HL-60 (cell line): ENCODE measurements around the gene BCAN.

Experiments used
- CTCF ChIP-seq: IDR thresholded peaks from one replicate; pipeline ENCODE4 v1.5.1; 2011; ENCODE audit warnings: low read length, control low read depth, inconsistent platforms; ENCODE audit not compliant: insufficient read depth
- GABPA ChIP-seq: IDR thresholded peaks from 2 replicates; pipeline ENCODE4 v1.6.1; 2012; ENCODE audit warnings: low read depth
- POLR2AphosphoS5 ChIP-seq: IDR thresholded peaks from 2 replicates; pipeline ENCODE4 v1.6.1; 2012; ENCODE audit warnings: low read depth
- REST ChIP-seq: IDR thresholded peaks from 2 replicates; pipeline ENCODE4 v1.6.1; 2012; ENCODE audit warnings: low read depth; ENCODE audit not compliant: insufficient replicate concordance
- SPI1 ChIP-seq: IDR thresholded peaks from 2 replicates; pipeline ENCODE4 v1.6.1; 2012; ENCODE audit warnings: low read depth, mild to moderate bottlenecking, borderline replicate concordance

GRCh38 chr1:156671804-156672203 lies 29.9 kb downstream of the BCAN start:
- TF ChIP-seq CTCF (no peak), SPI1 (no peak), POLR2AphosphoS5 (no peak), REST (no peak), GABPA (no peak)
